Measurements from ENCODE around the gene TNFRSF14.
"Not testable (repeated sequence)": the region's sequence is repeated elsewhere in the genome, so short reads cannot be mapped to it uniquely, and the experiment has no call there.

Gene TNFRSF14

DNA sequence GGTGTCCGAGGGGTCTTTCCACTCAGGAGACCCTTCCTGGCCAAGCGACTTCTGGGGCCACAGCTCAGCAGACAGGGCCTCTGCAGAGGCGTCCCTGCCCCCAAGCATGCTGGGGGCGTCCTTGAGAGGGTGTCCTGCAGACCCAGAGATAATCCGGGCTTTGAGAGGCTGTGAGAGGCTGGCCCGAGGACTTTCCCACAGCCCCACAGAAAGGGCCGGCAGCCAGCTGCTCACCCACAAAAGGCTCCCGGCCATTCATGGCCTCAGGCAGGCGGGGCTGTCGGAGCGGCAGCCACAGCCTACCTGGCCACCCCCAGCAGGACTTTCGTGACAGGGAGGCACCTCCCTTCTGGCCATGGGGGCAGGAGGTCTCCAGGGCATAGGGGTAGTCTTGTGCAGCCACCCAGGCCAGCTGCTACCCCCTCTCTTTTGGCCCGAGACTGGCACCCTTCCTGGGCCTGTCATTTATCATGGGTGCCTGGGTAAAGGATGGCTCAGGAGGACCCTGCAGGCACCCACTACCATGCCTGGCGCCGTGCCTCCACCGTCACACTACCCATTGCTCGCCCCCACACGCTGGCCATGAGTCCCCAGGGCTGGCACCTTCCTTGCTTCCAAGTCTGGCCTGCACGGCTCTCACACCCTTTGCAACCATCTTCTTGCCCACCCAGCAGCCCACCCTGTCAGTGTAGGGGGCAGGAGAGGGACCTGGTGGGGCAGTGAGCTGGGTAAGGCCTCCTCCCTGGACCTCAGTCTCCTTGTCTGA lies 11.1 kb upstream of the TNFRSF14 start:
- H3K36me3 ChIP-seq (ENCODE audit: control insufficient read depth in 1 of 2, insufficient read depth in 2 of 2, low read length in 2 of 2) = no peaks in the 10 kb centered on the region
- no peak overlapping the region for H3K9ac ChIP-seq (ENCODE audit: low read depth in 1 of 2, low read length in 2 of 2)
- H3K4me3 ChIP-seq (ENCODE audit: low read depth in 1 of 2, low read length in 2 of 2) = no peak overlapping the region
- H3K9me3 ChIP-seq (ENCODE audit: control insufficient read depth in 1 of 2, low read length in 2 of 2) = no peaks in the 10 kb centered on the region
- H3K4me1 ChIP-seq (ENCODE audit: control insufficient read depth in 1 of 2, insufficient read depth in 2 of 2, low read length in 2 of 2) = peaks cover 33 to 67% of the 10 kb centered on the region in 2 donors
- H3K27me3 ChIP-seq (ENCODE audit: control insufficient read depth in 1 of 2, insufficient read depth in 2 of 2, low read length in 2 of 2) = no peaks in the 10 kb centered on the region
- peak overlapping the region; percentile 10 for H3K27ac ChIP-seq (ENCODE audit: low read depth, low read length)

DNA sequence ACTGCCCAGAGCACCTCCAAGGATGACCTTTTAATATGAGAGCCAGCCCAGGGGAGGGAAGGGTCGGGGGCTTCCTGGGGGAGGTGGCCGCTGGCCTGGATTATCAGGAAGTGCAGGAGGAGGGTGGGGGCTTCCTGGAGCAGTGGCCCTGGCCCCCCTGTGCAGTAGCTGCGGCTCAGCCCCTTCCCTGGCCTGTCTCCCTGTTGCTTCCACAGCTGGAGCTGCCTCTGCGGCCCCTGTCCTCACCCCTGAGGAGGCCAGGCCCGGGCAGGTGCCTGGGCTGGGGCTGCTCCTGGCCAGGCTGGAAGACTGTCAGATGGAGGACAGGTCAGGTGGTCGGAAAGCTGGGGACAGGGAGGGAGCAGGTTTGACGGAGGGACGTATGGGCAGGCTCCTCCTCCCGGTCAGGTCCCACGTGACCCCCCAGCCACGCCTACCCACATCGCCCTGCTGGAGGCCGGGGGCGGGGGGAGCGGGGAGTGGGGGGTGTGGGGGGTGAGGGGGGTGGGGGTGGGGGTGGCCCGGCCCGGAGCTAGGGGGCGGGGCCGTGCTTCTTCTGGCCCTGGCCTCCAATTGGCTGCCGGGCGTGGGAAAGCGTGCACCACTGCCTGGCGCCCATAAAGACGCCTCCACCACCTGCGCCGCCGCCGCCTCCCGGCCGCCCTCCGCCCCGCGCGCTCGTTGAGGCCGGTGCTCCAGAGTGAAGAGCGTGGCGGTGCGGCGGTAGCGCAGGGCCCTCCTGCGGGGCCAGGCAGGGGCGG lies 10.2 kb upstream of the TNFRSF14 start:
- Histone ChIP-seq H3K36me3 (ENCODE audit: control insufficient read depth in 1 of 2, insufficient read depth in 2 of 2, low read length in 2 of 2) (no peaks in the 10 kb centered on the region), H3K9me3 (ENCODE audit: control insufficient read depth in 1 of 2, low read length in 2 of 2) (no peaks in the 10 kb centered on the region), H3K27me3 (ENCODE audit: control insufficient read depth in 1 of 2, insufficient read depth in 2 of 2, low read length in 2 of 2) (no peaks in the 10 kb centered on the region), H3K4me3 (ENCODE audit: low read depth in 1 of 2, low read length in 2 of 2) (peak overlapping the region; percentile 69 to 74), H3K4me1 (ENCODE audit: control insufficient read depth in 1 of 2, insufficient read depth in 2 of 2, low read length in 2 of 2) (peaks cover 33 to 67% of the 10 kb centered on the region in 2 donors), H3K27ac (ENCODE audit: low read depth, low read length) (peak overlapping the region; percentile 98), H3K9ac (ENCODE audit: low read depth in 1 of 2, low read length in 2 of 2) (peak overlapping the region; percentile 72 to 77)

DNA sequence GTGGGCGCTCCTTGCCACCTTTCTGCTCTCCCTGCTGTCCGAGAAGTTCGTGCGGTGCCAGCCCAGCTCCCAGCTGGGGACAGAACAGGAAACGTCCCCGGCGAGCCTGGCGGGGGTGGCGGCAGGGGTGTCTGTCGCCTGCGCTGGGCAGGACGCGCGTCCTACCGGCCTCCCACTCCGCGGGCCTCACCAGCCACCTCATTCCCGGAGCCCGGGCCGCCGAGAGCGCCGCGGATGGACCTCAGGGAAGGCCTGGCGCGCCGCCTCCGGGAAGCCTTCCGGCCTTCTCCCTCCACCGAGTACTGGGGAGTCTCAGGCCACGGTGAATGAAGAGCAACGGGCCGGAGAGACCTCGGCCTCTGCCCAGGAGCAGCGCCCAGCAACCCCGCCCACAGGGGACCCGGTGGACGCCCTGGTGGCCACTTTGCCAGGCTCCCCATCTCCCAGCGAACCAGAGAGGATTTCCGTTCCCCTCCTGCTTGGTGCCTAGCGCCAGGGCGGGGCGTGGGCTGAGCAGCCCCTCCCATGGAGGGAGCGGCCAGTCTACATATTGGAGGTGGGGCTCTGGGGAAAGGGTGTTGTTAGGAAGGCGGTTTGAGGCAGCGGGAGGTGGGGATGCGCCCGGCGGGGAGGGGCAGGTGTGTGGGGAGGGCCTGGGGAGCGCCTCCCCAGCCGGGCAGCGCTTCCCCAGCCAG lies 9.5 kb upstream of the TNFRSF14 start:
- Histone ChIP-seq H3K4me1 (ENCODE audit: control insufficient read depth in 1 of 2, insufficient read depth in 2 of 2, low read length in 2 of 2) (peaks cover 33 to 63% of the 10 kb centered on the region in 2 donors), H3K27me3 (ENCODE audit: control insufficient read depth in 1 of 2, insufficient read depth in 2 of 2, low read length in 2 of 2) (no peaks in the 10 kb centered on the region)

DNA sequence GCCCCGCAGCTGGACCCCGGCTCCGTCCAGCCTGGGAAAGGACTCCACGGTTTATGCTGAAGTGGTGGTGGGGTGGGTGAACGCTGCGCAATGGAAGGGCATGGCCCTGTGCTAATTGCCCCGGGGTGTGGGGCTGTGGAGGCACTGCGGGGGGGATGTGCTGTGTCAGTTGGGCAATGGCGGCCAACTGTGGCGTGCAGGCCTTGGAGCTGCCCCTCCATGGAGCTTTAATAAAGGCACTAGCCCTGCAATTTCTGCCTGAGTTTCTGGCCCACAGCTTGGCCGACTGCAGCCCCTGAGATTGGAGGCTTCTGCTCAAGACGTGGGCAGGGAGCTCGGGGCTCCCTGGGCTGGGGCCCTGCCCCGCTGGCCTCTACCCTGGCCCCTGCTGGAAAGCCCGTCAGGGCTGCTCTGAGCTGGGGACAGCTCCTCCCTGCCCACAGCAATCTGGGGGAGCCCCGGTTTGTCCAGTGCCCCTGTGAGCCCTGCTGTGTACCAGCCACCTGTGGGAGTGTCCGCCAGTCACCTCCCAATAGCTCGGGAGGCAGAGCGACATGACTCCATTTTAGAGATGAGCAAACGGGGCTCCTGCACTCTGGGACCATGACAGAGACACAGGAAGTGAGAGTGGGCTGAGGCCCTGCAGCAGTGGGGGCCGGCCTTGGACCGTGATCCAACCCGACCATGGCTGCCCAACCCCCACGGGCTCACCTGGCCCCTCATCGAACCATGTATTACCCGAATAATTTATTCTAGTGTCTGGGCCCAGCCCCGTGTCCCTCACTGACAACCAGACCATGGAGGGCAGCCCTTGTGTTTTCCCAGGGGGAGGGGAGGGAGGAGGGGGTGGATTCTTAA lies 8.7 kb upstream of the TNFRSF14 start:
- H3K9ac ChIP-seq (ENCODE audit: low read depth in 1 of 2, low read length in 2 of 2) = peak overlapping the region; percentile 77 to 82
- no peaks in the 10 kb centered on the region for H3K9me3 ChIP-seq (ENCODE audit: control insufficient read depth in 1 of 2, low read length in 2 of 2)
- peak overlapping the region; percentile 98 for H3K27ac ChIP-seq (ENCODE audit: low read depth, low read length)
- no peaks in the 10 kb centered on the region for H3K27me3 ChIP-seq (ENCODE audit: control insufficient read depth in 1 of 2, insufficient read depth in 2 of 2, low read length in 2 of 2)
- peaks cover 33 to 56% of the 10 kb centered on the region in 2 donors for H3K4me1 ChIP-seq (ENCODE audit: control insufficient read depth in 1 of 2, insufficient read depth in 2 of 2, low read length in 2 of 2)
- peak overlapping the region; percentile 69 to 74 for H3K4me3 ChIP-seq (ENCODE audit: low read depth in 1 of 2, low read length in 2 of 2)
- H3K36me3 ChIP-seq (ENCODE audit: control insufficient read depth in 1 of 2, insufficient read depth in 2 of 2, low read length in 2 of 2) = no peaks in the 10 kb centered on the region

More for the DNA sequence above, 9.5 kb upstream of the TNFRSF14 start:
- peak overlapping the region; percentile 98 for H3K27ac ChIP-seq (ENCODE audit: low read depth, low read length)
- no peaks in the 10 kb centered on the region for H3K36me3 ChIP-seq (ENCODE audit: control insufficient read depth in 1 of 2, insufficient read depth in 2 of 2, low read length in 2 of 2)
- H3K4me3 ChIP-seq (ENCODE audit: low read depth in 1 of 2, low read length in 2 of 2) = peak overlapping the region; percentile 69 to 74
- no peaks in the 10 kb centered on the region for H3K9me3 ChIP-seq (ENCODE audit: control insufficient read depth in 1 of 2, low read length in 2 of 2)
- H3K9ac ChIP-seq (ENCODE audit: low read depth in 1 of 2, low read length in 2 of 2) = peak overlapping the region; percentile 77 to 82

DNA sequence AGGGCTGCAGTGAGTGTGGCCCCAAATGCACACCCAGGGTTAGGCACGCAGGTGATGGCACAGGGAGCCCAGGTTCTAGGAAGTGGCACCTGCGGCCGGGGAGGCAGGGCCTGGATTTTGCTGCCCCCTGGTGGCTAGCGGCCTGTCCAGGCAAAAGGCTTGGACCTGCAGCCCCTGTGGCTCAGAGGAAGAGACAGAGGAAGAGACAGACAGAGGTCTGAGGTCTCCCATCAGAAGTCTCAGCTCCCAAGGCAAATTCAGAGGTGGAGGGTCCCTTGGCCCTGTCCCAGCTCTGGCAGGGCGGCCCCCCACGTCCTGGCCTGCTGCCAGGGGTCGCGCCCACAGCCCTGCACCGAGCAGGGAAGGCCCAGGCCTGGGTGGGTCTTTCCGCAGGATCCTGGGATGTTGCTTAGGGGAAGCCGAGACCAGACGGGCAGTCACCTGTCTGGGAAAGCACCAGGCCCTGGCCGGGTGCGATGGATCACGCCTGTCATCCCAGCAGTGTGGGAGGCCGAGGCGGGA lies 8.0 kb upstream of the TNFRSF14 start:
- Histone ChIP-seq H3K27ac (ENCODE audit: low read depth, low read length) (peak overlapping the region; percentile 98), H3K9me3 (ENCODE audit: control insufficient read depth in 1 of 2, low read length in 2 of 2) (no peaks in the 10 kb centered on the region), H3K4me3 (ENCODE audit: low read depth in 1 of 2, low read length in 2 of 2) (peak overlapping the region; percentile 69 to 74), H3K36me3 (ENCODE audit: control insufficient read depth in 1 of 2, insufficient read depth in 2 of 2, low read length in 2 of 2) (no peaks in the 10 kb centered on the region), H3K27me3 (ENCODE audit: control insufficient read depth in 1 of 2, insufficient read depth in 2 of 2, low read length in 2 of 2) (no peaks in the 10 kb centered on the region), H3K9ac (ENCODE audit: low read depth in 1 of 2, low read length in 2 of 2) (peak overlapping the region; percentile 77 to 82), H3K4me1 (ENCODE audit: control insufficient read depth in 1 of 2, insufficient read depth in 2 of 2, low read length in 2 of 2) (peaks cover 33 to 53% of the 10 kb centered on the region in 2 donors)

DNA sequence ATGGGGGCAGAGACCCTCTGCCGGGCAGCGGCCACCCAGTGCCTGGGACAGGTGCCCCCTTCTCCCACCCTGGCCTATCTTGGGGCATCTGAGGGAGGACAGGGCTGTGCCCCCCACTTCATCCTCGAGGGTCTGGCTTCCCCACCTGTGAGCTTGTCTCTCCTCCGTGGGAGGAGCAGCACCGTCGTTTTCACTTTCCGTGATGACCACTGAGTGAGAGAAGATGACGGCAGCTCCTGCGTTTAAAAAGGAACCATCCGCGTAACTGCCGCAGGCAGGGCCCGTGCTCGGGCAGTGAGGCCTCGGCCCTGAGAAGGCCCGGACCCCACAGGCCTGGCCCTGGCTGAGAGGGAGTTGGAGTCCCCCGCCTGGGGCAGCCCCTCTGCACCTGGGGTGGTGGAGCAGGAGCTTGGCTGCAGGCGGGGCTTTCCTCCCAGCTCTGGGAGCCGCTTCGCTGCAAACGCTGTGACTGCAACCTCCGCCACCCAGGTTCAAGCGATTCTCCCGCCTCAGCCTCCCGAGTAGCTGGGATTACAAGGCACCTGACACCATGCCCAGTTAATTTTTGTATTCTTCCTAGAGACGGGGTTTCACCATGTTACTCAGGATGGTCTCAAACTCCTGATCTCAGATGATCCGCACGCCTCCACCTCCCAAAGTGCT lies 6.7 kb upstream of the TNFRSF14 start:
- peak overlapping the region; percentile 98 for H3K27ac ChIP-seq (ENCODE audit: low read depth, low read length)
- H3K9ac ChIP-seq (ENCODE audit: low read depth in 1 of 2, low read length in 2 of 2) = peak overlapping the region; percentile 60 to 82
- H3K4me1 ChIP-seq (ENCODE audit: control insufficient read depth in 1 of 2, insufficient read depth in 2 of 2, low read length in 2 of 2) = peaks cover 29 to 52% of the 10 kb centered on the region in 2 donors
- peak overlapping the region; percentile 28 to 40 for H3K4me3 ChIP-seq (ENCODE audit: low read depth in 1 of 2, low read length in 2 of 2)
- not testable (repeated sequence) for H3K9me3 ChIP-seq (ENCODE audit: control insufficient read depth in 1 of 2, low read length in 2 of 2); H3K27me3 ChIP-seq (ENCODE audit: control insufficient read depth in 1 of 2, insufficient read depth in 2 of 2, low read length in 2 of 2); H3K36me3 ChIP-seq (ENCODE audit: control insufficient read depth in 1 of 2, insufficient read depth in 2 of 2, low read length in 2 of 2)

DNA sequence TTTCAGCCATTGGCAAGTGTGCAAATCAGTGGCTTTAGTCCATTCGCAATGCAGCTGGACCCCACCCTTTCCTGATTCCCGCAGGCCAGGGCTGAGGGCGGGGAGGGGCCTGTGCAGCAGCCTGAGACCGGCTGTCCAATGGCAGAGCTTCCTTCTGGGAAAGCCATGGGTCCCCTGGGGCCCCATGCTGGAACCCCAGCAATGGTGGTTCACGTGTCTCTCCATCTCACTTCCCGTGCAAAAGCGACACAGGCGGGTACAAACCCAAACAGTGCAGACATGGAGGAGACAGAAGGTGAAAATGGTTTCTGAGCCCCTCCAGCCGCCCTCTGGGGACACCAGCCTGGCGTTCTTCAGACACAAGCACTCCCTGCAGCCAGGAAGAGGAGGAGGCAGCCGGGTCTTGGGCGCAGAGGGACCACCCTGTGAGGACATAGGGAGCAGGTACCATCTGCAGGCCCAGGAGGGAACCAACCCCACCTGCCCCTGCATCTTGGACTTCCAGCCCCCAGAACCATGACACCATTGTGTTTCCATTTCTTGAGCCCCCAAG lies 5.8 kb upstream of the TNFRSF14 start:
- not testable (repeated sequence) for H3K36me3 ChIP-seq (ENCODE audit: control insufficient read depth in 1 of 2, insufficient read depth in 2 of 2, low read length in 2 of 2); H3K27me3 ChIP-seq (ENCODE audit: control insufficient read depth in 1 of 2, insufficient read depth in 2 of 2, low read length in 2 of 2); H3K4me3 ChIP-seq (ENCODE audit: low read depth in 1 of 2, low read length in 2 of 2); H3K27ac ChIP-seq (ENCODE audit: low read depth, low read length); H3K9me3 ChIP-seq (ENCODE audit: control insufficient read depth in 1 of 2, low read length in 2 of 2); H3K9ac ChIP-seq (ENCODE audit: low read depth in 1 of 2, low read length in 2 of 2)
- peaks cover 26 to 52% of the 10 kb centered on the region in 2 donors for H3K4me1 ChIP-seq (ENCODE audit: control insufficient read depth in 1 of 2, insufficient read depth in 2 of 2, low read length in 2 of 2)

DNA sequence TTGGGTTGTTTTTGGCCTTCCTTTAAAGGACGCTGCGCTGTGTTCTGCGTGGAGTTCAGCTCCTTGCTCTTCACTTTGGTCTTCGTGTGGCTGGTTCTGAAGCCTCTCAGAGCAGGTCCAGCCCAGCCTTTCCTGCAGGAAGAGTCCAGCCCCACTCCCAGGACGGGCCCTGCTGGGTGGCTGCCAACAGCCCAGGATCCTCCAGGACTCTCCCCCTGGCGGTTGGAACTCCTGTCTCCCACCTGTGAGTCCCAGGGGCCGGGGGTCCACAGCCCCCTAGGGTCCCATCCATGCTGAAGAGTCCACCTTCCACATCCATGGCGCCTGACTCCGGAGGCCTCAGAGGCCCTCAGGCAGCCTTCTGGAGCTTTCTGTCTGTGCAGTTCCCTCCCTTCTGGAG lies 4.6 kb upstream of the TNFRSF14 start:
- not testable (repeated sequence) for H3K36me3 ChIP-seq (ENCODE audit: control insufficient read depth in 1 of 2, insufficient read depth in 2 of 2, low read length in 2 of 2); H3K9me3 ChIP-seq (ENCODE audit: control insufficient read depth in 1 of 2, low read length in 2 of 2)

DNA sequence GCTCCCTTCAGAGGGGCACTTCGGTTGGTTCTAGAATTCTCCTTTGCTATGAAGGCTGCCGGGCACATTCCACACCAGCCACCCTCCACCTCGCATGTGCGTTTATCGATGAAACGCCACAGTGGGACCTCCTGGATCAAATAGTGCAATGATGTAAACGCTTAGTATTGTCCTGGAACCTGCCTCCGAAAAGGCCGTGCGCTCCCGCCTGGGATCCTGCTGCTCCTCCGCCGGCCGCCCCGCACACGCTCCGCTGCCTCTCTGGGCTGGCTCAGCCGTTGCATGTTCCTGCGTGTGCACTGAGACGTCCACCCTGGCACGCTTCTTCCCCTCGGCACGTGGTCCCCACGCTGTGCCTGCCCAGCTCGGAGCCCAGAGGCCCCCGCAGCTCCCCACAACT lies 4.0 kb upstream of the TNFRSF14 start:
- Histone ChIP-seq H3K27ac (ENCODE audit: low read depth, low read length) (no peak overlapping the region), H3K36me3 (ENCODE audit: control insufficient read depth in 1 of 2, insufficient read depth in 2 of 2, low read length in 2 of 2) (no peaks in the 10 kb centered on the region), H3K9ac (ENCODE audit: low read depth in 1 of 2, low read length in 2 of 2) (no peak overlapping the region), H3K27me3 (ENCODE audit: control insufficient read depth in 1 of 2, insufficient read depth in 2 of 2, low read length in 2 of 2) (no peaks in the 10 kb centered on the region), H3K4me1 (ENCODE audit: control insufficient read depth in 1 of 2, insufficient read depth in 2 of 2, low read length in 2 of 2) (peaks cover 26 to 48% of the 10 kb centered on the region in 2 donors), H3K4me3 (ENCODE audit: low read depth in 1 of 2, low read length in 2 of 2) (no peak overlapping the region), H3K9me3 (ENCODE audit: control insufficient read depth in 1 of 2, low read length in 2 of 2) (no peaks in the 10 kb centered on the region)

More for the DNA sequence above, 4.6 kb upstream of the TNFRSF14 start:
- H3K27ac ChIP-seq (ENCODE audit: low read depth, low read length); H3K27me3 ChIP-seq (ENCODE audit: control insufficient read depth in 1 of 2, insufficient read depth in 2 of 2, low read length in 2 of 2); H3K9ac ChIP-seq (ENCODE audit: low read depth in 1 of 2, low read length in 2 of 2); H3K4me3 ChIP-seq (ENCODE audit: low read depth in 1 of 2, low read length in 2 of 2): not testable (repeated sequence)
- peaks cover 26 to 50% of the 10 kb centered on the region in 2 donors for H3K4me1 ChIP-seq (ENCODE audit: control insufficient read depth in 1 of 2, insufficient read depth in 2 of 2, low read length in 2 of 2)

All from duodenal mucosa (tissue), 2 donors.